Lower leg skin (tissue), 3 donors: ENCODE data around the gene YWHAB.

Source experiments
- CTCF ChIP-seq, 3 donors: fragments of 450-650 bp; IDR thresholded peaks; one replicate each; pipeline ENCODE4 v1.5.1; 2016; ENCODE audit warnings: antibody characterized with exemption in 3 of 3, mild to moderate bottlenecking in 3 of 3, moderate library complexity in 2 of 3
- POLR2A ChIP-seq, 2 donors: fragments of 450-650 bp; IDR thresholded peaks; one replicate each; pipeline ENCODE4 v1.6.1; 2016 to 2017; ENCODE audit warnings: antibody characterized with exemption in 2 of 2, mild to moderate bottlenecking in 1 of 2, moderate library complexity in 1 of 2

- TF ChIP-seq CTCF (IDR thresholded peaks at IDR 0.05): no peak
- no peak for TF ChIP-seq POLR2A (IDR thresholded peaks at IDR 0.05)
Observed at GRCh38 chr20:44837946-44838345, 47.6 kb upstream of the YWHAB start.
